Liver (tissue), 9 donors: ENCODE results near the gene ZNG1A. TPM values are rescaled to one million over a fixed set of nuclear protein-coding genes. Genes with fewer than 3 reads are reported as not detected.
"Not testable (repeated sequence)": the region's sequence is repeated elsewhere in the genome, so short reads cannot be mapped to it uniquely, and the experiment has no call there.

Experiments
- DNase-seq: peaks from one replicate; pipeline ENCODE4 v3.0.0-alpha.2; 2017; ENCODE audit warnings: low spot score
- H3K27ac ChIP-seq, 2 donors: one replicate each; pipeline ENCODE4 v1.7.0; 2013; ENCODE audit warnings: inconsistent platforms in 2 of 2, low read length in 2 of 2, control low read depth in 1 of 2, low read depth in 1 of 2, mild to moderate bottlenecking in 1 of 2
- H3K27me3 ChIP-seq, 4 donors: one replicate each; pipeline versions ENCODE4 v1.6.1 to v1.7.0; 2013; ENCODE audit warnings: low read length in 3 of 4, inconsistent platforms in 1 of 4, mild to moderate bottlenecking in 1 of 4, moderate library complexity in 1 of 4; ENCODE audit not compliant: control insufficient read depth in 4 of 4, insufficient read depth in 4 of 4
- H3K36me3 ChIP-seq, 4 donors: one replicate each; pipeline versions ENCODE4 v1.6.1 to v1.7.0; 2013; ENCODE audit warnings: low read length in 3 of 4, mild to moderate bottlenecking in 3 of 4, low read depth in 1 of 4, moderate library complexity in 1 of 4; ENCODE audit not compliant: control insufficient read depth in 4 of 4, insufficient read depth in 3 of 4
- H3K4me1 ChIP-seq, 4 donors: one replicate each; pipeline versions ENCODE4 v1.6.1 to v1.7.0; 2013; ENCODE audit warnings: low read length in 3 of 4, mild to moderate bottlenecking in 3 of 4, moderate library complexity in 1 of 4; ENCODE audit not compliant: control insufficient read depth in 4 of 4, insufficient read depth in 4 of 4
- H3K4me3 ChIP-seq, 3 donors: one replicate each; pipeline versions ENCODE4 v1.6.1 to v1.7.0; 2013; ENCODE audit warnings: low read length in 3 of 3, control low read depth in 1 of 3, low read depth in 1 of 3, mild to moderate bottlenecking in 1 of 3
- H3K9ac ChIP-seq, 2 donors: one replicate each; pipeline ENCODE4 v1.7.0; 2013; ENCODE audit warnings: low read length in 2 of 2, mild to moderate bottlenecking in 2 of 2, moderate library complexity in 2 of 2, control low read depth in 1 of 2, low read depth in 1 of 2
- H3K9me3 ChIP-seq, 4 donors: one replicate each; pipeline versions ENCODE4 v1.6.1 to v1.7.0; 2013; ENCODE audit warnings: low read length in 3 of 4; ENCODE audit not compliant: control insufficient read depth in 4 of 4
- ATF3 ChIP-seq: IDR thresholded peaks from 2 replicates; pipeline ENCODE4 v1.6.1; 2016; ENCODE audit warnings: antibody characterized with exemption
- CTCF ChIP-seq: fragments of 150-350 bp; IDR thresholded peaks from 2 replicates; pipeline ENCODE4 v1.5.1; 2017; ENCODE audit warnings: improper control_type of control experiment, low read depth, low read length; ENCODE audit not compliant: missing input control
- FOXA1 ChIP-seq: IDR thresholded peaks from 2 replicates; pipeline ENCODE4 v1.6.1; 2016; ENCODE audit warnings: antibody characterized with exemption
- GABPA ChIP-seq, 2 donors: IDR thresholded peaks in 1 of 2; conservative IDR thresholded peaks in 1 of 2; 2 replicates each; pipeline ENCODE4 v1.6.1; 2016; ENCODE audit warnings: antibody characterized with exemption in 2 of 2, mild to moderate bottlenecking in 1 of 2, moderate library complexity in 1 of 2
- HNF4A ChIP-seq, 2 donors: conservative IDR thresholded peaks; 2 replicates each; pipeline ENCODE4 v1.6.1; 2016; ENCODE audit warnings: antibody characterized with exemption in 2 of 2, mild to moderate bottlenecking in 2 of 2
- HNF4G ChIP-seq: IDR thresholded peaks from 2 replicates; pipeline ENCODE4 v1.6.1; 2016; ENCODE audit warnings: antibody characterized with exemption
- JUND ChIP-seq, 2 donors: IDR thresholded peaks; 2 replicates each; pipeline ENCODE4 v1.6.1; 2016; ENCODE audit warnings: antibody characterized with exemption in 2 of 2
- MAX ChIP-seq: IDR thresholded peaks from 2 replicates; pipeline ENCODE4 v1.6.1; 2016; ENCODE audit warnings: antibody characterized with exemption
- NR2F2 ChIP-seq: IDR thresholded peaks from 2 replicates; pipeline ENCODE4 v1.6.1; 2016; ENCODE audit warnings: antibody characterized with exemption
- RAD21 ChIP-seq, 2 donors: IDR thresholded peaks; 2 replicates each; pipeline ENCODE4 v1.6.1; 2016; ENCODE audit warnings: antibody characterized with exemption in 2 of 2, mild to moderate bottlenecking in 2 of 2
- REST ChIP-seq: IDR thresholded peaks from 2 replicates; pipeline ENCODE4 v1.6.1; 2016; ENCODE audit warnings: antibody characterized with exemption, mild to moderate bottlenecking
- RXRA ChIP-seq, 2 donors: IDR thresholded peaks; 2 replicates each; pipeline ENCODE4 v1.6.1; 2017 to 2018; ENCODE audit warnings: antibody characterized with exemption in 2 of 2, mild to moderate bottlenecking in 1 of 2
- SP1 ChIP-seq: IDR thresholded peaks from 2 replicates; pipeline ENCODE4 v1.6.1; 2018; ENCODE audit warnings: antibody characterized with exemption, mild to moderate bottlenecking
- TAF1 ChIP-seq: conservative IDR thresholded peaks from 2 replicates; pipeline ENCODE4 v1.6.1; 2016; ENCODE audit warnings: antibody characterized with exemption, mild to moderate bottlenecking
- YY1 ChIP-seq: IDR thresholded peaks from 2 replicates; pipeline ENCODE4 v1.6.1; 2016; ENCODE audit warnings: antibody characterized with exemption, mild to moderate bottlenecking
- ZBTB33 ChIP-seq: IDR thresholded peaks from 2 replicates; pipeline ENCODE4 v1.6.1; 2016; ENCODE audit warnings: antibody characterized with exemption
- WGBS: extraction: QIAGEN DNeasy Blood & Tissue Kit; methylation state at CpG from one replicate; pipeline ENCODE4 v1.1.7; 2013; 5-methylcytosine and 5-hydroxymethylcytosine counted together
- polyA plus RNA-seq, 2 donors: library from polyadenylated mRNA; stranded (reverse) in 1 of 2; unstranded in 1 of 2; fragments of 200-250 nt in 1 of 2; fragments of >200 nt in 1 of 2; fragmentation: Nextera tagmentation in 1 of 2; extraction: Ambion mirVana in 1 of 2; gene quantifications; one replicate each; pipeline versions ENCODE4 v1.2.1 to v1.2.3, GENCODE V29; 2013 to 2015
- total RNA-seq, 2 donors: library from RNA; depleted of rRNA; stranded (reverse); fragments of >200 nt; gene quantifications; one replicate each; pipeline ENCODE4 v1.2.3, GENCODE V29; 2014
- donor health status: healthy.
- donor health status: healthy.
- donor health status: healthy.
- donor health status: healthy.
- donor health status: healthy.

ZNG1A gene
- total and polyA plus RNA-seq, 4 donors = 11.1 to 46.8 (median 20.8) TPM

GRCh38 chr9:209143-209758 is 30.4 kb upstream of the ZNG1A start:
- TF ChIP-seq JUND (IDR thresholded peaks at IDR 0.05) (no peak), SP1 (no peak), REST (no peak), YY1 (no peak), CTCF (no peak), FOXA1 (no peak), NR2F2 (no peak), TAF1 (no peak), GABPA (IDR thresholded peaks at IDR 0.05 in 1 of 2, conservative IDR thresholded peaks at IDR 0.05 in 1 of 2) (no peak), MAX (no peak), ZBTB33 (no peak), HNF4A (conservative IDR thresholded peaks at IDR 0.05) (no peak), RAD21 (IDR thresholded peaks at IDR 0.05) (no peak), HNF4G (no peak), ATF3 (no peak), RXRA (IDR thresholded peaks at IDR 0.05) (no peak)
- 88% methylated on average over 14 of the region's 14 CpGs for WGBS
- Histone ChIP-seq H3K4me3 (no peak overlapping the region), H3K4me1 (peaks cover 0 to 6% (median under 1%) of the 10 kb centered on the region in 4 donors), H3K27me3 (peaks cover 0 to 2% (median 0%) of the 10 kb centered on the region in 4 donors), H3K9me3 (no peaks in the 10 kb centered on the region), H3K9ac (no peak overlapping the region), H3K36me3 (no peaks in the 10 kb centered on the region), H3K27ac (no peak overlapping the region)
- no peak for DNase-seq

GRCh38 chr9:206481-206880 is 27.6 kb upstream of the ZNG1A start:
- Histone ChIP-seq H3K9ac (no peak overlapping the region), H3K36me3 (no peaks in the 10 kb centered on the region), H3K27me3 (peaks cover 0 to 2% (median 0%) of the 10 kb centered on the region in 4 donors), H3K9me3 (no peaks in the 10 kb centered on the region), H3K27ac (no peak overlapping the region), H3K4me3 (no peak overlapping the region), H3K4me1 (no peaks in the 10 kb centered on the region)
- WGBS = 84% methylated on average over 1 of the region's 1 CpG
- no peak for DNase-seq
- TF ChIP-seq FOXA1 (no peak), YY1 (no peak)

- not testable (repeated sequence) for H3K9ac ChIP-seq, H3K27ac ChIP-seq, H3K9me3 ChIP-seq, H3K4me1 ChIP-seq, H3K27me3 ChIP-seq, DNase-seq, H3K36me3 ChIP-seq, H3K4me3 ChIP-seq
- 71% methylated on average over 1 of the region's 1 CpG for WGBS
These were observed 20.7 kb upstream of the ZNG1A start for GRCh38 chr9:199601-200000.

GRCh38 chr9:178140-178825 is 573 bp downstream of the ZNG1A start:
- peak overlapping the region in 2 of 3 donors; percentile 53 to 63 for H3K4me3 ChIP-seq
- not testable (repeated sequence) for DNase-seq

More at GRCh38 chr9:178140-178825, 573 bp downstream of the ZNG1A start:
- peak overlapping the region in 1 of 2 donors; percentile 31 for H3K27ac ChIP-seq
- not testable (repeated sequence) for H3K4me1 ChIP-seq, H3K9me3 ChIP-seq, H3K27me3 ChIP-seq, H3K9ac ChIP-seq, H3K36me3 ChIP-seq
- under 1% methylated on average over 10 of the region's 23 CpGs for WGBS
